HepG2 (cell line): ENCODE measurements around the gene KCNQ1OT1. TPM values are rescaled to one million over a fixed set of nuclear protein-coding genes. Genes with fewer than 3 reads are reported as not detected.

Experiments used
- BHLHE40 ChIP-seq: IDR thresholded peaks from 2 replicates; pipeline ENCODE4 v1.6.1; 2011; ENCODE audit warnings: low read length, improper control_type of control experiment
- CAMTA2 ChIP-seq: sonication (generic); formaldehyde crosslinking; IDR thresholded peaks from 2 replicates; pipeline ENCODE4 v1.4.0; 2020; ENCODE audit warnings: mild to moderate bottlenecking, missing genetic modification reagents, borderline replicate concordance
- KLF12 ChIP-seq: sonication (generic); formaldehyde crosslinking; IDR thresholded peaks from 2 replicates; pipeline ENCODE4 v1.4.0; 2020; ENCODE audit warnings: missing genetic modification reagents, borderline replicate concordance
- NFE2L2 ChIP-seq: fragments of 150-350 bp; IDR thresholded peaks from 2 replicates; pipeline ENCODE4 v1.6.1; 2014; ENCODE audit warnings: low read length
- XRCC5 ChIP-seq: fragments of 200-400 bp; formaldehyde crosslinking; optimal IDR thresholded peaks from 2 replicates; pipeline ENCODE3; 2017; ENCODE audit warnings: mild to moderate bottlenecking, low read length
- ZBTB21 ChIP-seq: sonication (generic); formaldehyde crosslinking; IDR thresholded peaks from 2 replicates; pipeline ENCODE4 v1.4.0; 2020; ENCODE audit warnings: missing genetic modification reagents
- ZBTB3 ChIP-seq: sonication (generic); formaldehyde crosslinking; IDR thresholded peaks from 2 replicates; pipeline ENCODE4 v1.4.0; 2020; ENCODE audit warnings: low read depth, mild to moderate bottlenecking, moderate library complexity, missing genetic modification reagents, borderline replicate concordance
- ZBTB7B ChIP-seq: sonication (generic); formaldehyde crosslinking; IDR thresholded peaks from 2 replicates; pipeline ENCODE4 v1.4.0; 2020; ENCODE audit warnings: missing genetic modification reagents
- ZNF180 ChIP-seq: sonication (generic); formaldehyde crosslinking; IDR thresholded peaks from 2 replicates; pipeline ENCODE4 v1.4.0; 2020; ENCODE audit warnings: low read depth, missing genetic modification reagents, borderline replicate concordance
- ZNF501 ChIP-seq: sonication (generic); formaldehyde crosslinking; IDR thresholded peaks from 2 replicates; pipeline ENCODE4 v1.5.1; 2020; ENCODE audit warnings: mild to moderate bottlenecking, moderate library complexity, missing genetic modification reagents
- ZNF543 ChIP-seq: sonication (generic); formaldehyde crosslinking; IDR thresholded peaks from 2 replicates; pipeline ENCODE4 v1.4.0; 2020; ENCODE audit warnings: mild to moderate bottlenecking, missing genetic modification reagents
- ZNF569 ChIP-seq: sonication (generic); formaldehyde crosslinking; IDR thresholded peaks from 2 replicates; pipeline ENCODE4 v1.5.0; 2020; ENCODE audit warnings: mild to moderate bottlenecking, missing genetic modification reagents, moderate library complexity, borderline replicate concordance
- ZNF629 ChIP-seq: sonication (generic); formaldehyde crosslinking; conservative IDR thresholded peaks from 2 replicates; pipeline ENCODE4 v1.5.0; 2020; ENCODE audit warnings: missing genetic modification reagents
- ZNF7 ChIP-seq: IDR thresholded peaks from 2 replicates; pipeline ENCODE4 v1.6.1; 2016; ENCODE audit warnings: missing biosample characterization, missing genetic modification reagents
- ZNF784 ChIP-seq: sonication (generic); formaldehyde crosslinking; IDR thresholded peaks from 2 replicates; pipeline ENCODE4 v1.5.1; 2020; ENCODE audit warnings: missing genetic modification reagents, mild to moderate bottlenecking, borderline replicate concordance
- ZNF839 ChIP-seq: sonication (generic); formaldehyde crosslinking; IDR thresholded peaks from 2 replicates; pipeline ENCODE4 v1.4.0; 2020; ENCODE audit warnings: missing genetic modification reagents, mild to moderate bottlenecking, borderline replicate concordance
- ZZZ3 ChIP-seq: sonication (generic); formaldehyde crosslinking; IDR thresholded peaks from 2 replicates; pipeline ENCODE4 v1.4.0; 2020; ENCODE audit warnings: missing genetic modification reagents, mild to moderate bottlenecking, borderline replicate concordance
- polyA plus RNA-seq, 8 experiments: library from polyadenylated mRNA; depleted of rRNA in 3 of 8; stranded (reverse) in 7 of 8; unstranded in 1 of 8; fragments of >200 nt; fragmentation: Illumina TruSeq in 4 of 8; extraction: Trizol in 4 of 8; gene quantifications; 2 replicates each; pipeline versions ENCODE4 v1.2.1 to v1.2.3, GENCODE V29; 2011 to 2016; ENCODE audit warnings: low read depth in 4 of 8, missing spikeins in 1 of 8, mixed read lengths in 1 of 8; ENCODE audit not compliant: insufficient read depth in 1 of 8
- total RNA-seq, 5 experiments: library from RNA; depleted of rRNA; stranded (reverse); fragments of >200 nt; fragmentation: Illumina TruSeq; extraction: Trizol; gene quantifications; 2 replicates each; pipeline ENCODE4 v1.2.3, GENCODE V29; 2016; ENCODE audit warnings: low read depth in 1 of 5
- TF ChIP-seq, protein P1 (sequence below): sonication (generic); formaldehyde crosslinking; IDR thresholded peaks from 2 replicates; pipeline ENCODE4 v1.4.0; 2020; ENCODE audit warnings: mild to moderate bottlenecking, missing genetic modification reagents
- TF ChIP-seq, protein P2 (sequence below): fragments of 450-650 bp; IDR thresholded peaks from 2 replicates; pipeline ENCODE4 v1.6.1; 2017; ENCODE audit warnings: mild to moderate bottlenecking

Gene KCNQ1OT1
- total and polyA plus RNA-seq, 2 of the 13 experiments (the other 11 are each of a cell fraction or from before 2014, with no cell fraction given) = 1.3 to 18.9 TPM

GRCh38 chr11:2691991-2692875, 7.6 kb downstream of the KCNQ1OT1 start (continued):
- TF ChIP-seq, protein P1, sequence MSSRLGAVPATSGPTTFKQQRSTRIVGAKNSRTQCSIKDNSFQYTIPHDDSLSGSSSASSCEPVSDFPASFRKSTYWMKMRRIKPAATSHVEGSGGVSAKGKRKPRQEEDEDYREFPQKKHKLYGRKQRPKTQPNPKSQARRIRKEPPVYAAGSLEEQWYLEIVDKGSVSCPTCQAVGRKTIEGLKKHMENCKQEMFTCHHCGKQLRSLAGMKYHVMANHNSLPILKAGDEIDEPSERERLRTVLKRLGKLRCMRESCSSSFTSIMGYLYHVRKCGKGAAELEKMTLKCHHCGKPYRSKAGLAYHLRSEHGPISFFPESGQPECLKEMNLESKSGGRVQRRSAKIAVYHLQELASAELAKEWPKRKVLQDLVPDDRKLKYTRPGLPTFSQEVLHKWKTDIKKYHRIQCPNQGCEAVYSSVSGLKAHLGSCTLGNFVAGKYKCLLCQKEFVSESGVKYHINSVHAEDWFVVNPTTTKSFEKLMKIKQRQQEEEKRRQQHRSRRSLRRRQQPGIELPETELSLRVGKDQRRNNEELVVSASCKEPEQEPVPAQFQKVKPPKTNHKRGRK (CRISPR knock-in tag) = no peak
- TF ChIP-seq BHLHE40 = no peak
- no peak for TF ChIP-seq ZNF629 (CRISPR knock-in tag)
- no peak for TF ChIP-seq CAMTA2 (CRISPR knock-in tag)
- TF ChIP-seq ZNF569 (CRISPR knock-in tag) = no peak
- TF ChIP-seq ZBTB3 (CRISPR knock-in tag) = no peak
- no peak for TF ChIP-seq NFE2L2
- TF ChIP-seq ZNF7 (CRISPR knock-in tag) = no peak
- TF ChIP-seq KLF12 = no peak
- TF ChIP-seq ZNF543 (CRISPR knock-in tag) = no peak
- no peak for TF ChIP-seq ZNF501 (CRISPR knock-in tag)
- TF ChIP-seq ZNF839 (CRISPR knock-in tag) = no peak
- no peak for TF ChIP-seq ZNF180
- no peak for TF ChIP-seq XRCC5
- no peak for TF ChIP-seq ZNF784 (CRISPR knock-in tag)
- TF ChIP-seq ZBTB7B (CRISPR knock-in tag) = 0 out of 2 replicates have a peak, but pooled peaks have one; percentile 21
- TF ChIP-seq ZBTB21 (CRISPR knock-in tag) = no peak
- TF ChIP-seq, protein P2, sequence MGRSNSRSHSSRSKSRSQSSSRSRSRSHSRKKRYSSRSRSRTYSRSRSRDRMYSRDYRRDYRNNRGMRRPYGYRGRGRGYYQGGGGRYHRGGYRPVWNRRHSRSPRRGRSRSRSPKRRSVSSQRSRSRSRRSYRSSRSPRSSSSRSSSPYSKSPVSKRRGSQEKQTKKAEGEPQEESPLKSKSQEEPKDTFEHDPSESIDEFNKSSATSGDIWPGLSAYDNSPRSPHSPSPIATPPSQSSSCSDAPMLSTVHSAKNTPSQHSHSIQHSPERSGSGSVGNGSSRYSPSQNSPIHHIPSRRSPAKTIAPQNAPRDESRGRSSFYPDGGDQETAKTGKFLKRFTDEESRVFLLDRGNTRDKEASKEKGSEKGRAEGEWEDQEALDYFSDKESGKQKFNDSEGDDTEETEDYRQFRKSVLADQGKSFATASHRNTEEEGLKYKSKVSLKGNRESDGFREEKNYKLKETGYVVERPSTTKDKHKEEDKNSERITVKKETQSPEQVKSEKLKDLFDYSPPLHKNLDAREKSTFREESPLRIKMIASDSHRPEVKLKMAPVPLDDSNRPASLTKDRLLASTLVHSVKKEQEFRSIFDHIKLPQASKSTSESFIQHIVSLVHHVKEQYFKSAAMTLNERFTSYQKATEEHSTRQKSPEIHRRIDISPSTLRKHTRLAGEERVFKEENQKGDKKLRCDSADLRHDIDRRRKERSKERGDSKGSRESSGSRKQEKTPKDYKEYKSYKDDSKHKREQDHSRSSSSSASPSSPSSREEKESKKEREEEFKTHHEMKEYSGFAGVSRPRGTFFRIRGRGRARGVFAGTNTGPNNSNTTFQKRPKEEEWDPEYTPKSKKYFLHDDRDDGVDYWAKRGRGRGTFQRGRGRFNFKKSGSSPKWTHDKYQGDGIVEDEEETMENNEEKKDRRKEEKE = no peak
- no peak for TF ChIP-seq ZZZ3 (CRISPR knock-in tag)
